ENCODE measurements around the gene STXBP4. TPM values are rescaled to one million over a fixed set of nuclear protein-coding genes. Genes with fewer than 3 reads are reported as not detected.

The STXBP4 gene
- total RNA-seq, 1 donor from 2014 or later: 3.7 TPM

DNA sequence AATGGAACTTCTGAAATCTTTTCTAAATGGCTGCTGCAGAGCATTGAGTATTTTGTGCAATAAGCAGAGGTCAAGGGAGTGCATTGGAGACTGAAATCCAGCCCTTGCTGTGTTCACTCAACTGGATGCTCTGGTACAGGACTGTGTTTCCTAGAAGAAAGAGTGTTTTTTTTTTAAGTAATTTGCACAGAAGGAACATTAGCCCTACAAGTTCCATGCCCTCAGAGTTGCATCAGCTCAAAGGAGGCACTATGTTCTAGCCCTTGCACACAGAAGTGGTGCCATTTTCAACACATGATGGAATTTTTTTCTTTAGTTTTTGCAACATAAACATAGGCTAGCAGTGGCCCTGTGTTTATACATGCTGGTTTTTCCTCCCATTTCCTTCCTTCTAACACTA lies 152.1 kb downstream of the STXBP4 start:
- DNase-seq (ENCODE audit: low read depth in 2 of 2): no peak

DNA sequence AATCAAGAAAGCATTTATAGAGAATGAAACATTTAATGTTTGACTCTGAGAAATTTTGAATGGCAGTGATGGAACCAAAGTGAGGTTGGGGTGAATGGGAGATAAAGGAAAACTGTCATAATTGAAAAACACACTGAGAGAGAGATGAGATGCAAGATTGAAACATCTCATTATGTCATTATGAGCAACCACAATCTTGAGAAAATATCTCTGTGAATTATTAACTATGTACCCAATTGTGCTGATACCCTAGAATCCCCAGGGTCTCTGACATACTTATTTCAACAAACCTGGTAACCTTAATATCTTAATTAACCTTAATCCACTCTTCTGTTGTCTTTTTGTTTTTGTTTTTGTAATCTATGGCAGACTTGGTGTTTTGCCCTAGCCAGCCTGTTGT lies 152.7 kb downstream of the STXBP4 start:
- DNase-seq (ENCODE audit: low read depth in 2 of 2): no peak

DNA sequence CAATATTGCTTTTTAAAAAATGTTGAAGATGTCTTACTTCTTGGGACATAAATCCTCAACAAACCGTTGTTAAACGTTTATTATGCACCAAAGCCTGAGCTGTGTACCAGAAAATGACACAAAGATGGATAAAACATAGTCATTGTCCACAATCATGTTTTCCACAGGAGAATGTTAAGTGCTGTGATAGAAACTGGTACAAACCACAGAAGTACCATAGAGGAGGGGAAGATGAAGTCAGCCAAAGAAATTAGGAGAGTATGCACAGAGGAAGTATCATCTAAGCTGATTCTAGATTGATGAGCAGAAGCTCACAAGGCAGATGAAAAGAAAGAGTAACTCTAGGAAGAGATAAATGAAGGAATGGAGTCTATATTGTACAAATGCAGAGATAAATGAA lies 153.5 kb downstream of the STXBP4 start:
- no peak for DNase-seq (ENCODE audit: low read depth in 2 of 2)

GRCh38 chr17:55124730-55125360 lies 156.3 kb downstream of the STXBP4 start:
- no peak for DNase-seq (ENCODE audit: low read depth in 2 of 2)

DNA sequence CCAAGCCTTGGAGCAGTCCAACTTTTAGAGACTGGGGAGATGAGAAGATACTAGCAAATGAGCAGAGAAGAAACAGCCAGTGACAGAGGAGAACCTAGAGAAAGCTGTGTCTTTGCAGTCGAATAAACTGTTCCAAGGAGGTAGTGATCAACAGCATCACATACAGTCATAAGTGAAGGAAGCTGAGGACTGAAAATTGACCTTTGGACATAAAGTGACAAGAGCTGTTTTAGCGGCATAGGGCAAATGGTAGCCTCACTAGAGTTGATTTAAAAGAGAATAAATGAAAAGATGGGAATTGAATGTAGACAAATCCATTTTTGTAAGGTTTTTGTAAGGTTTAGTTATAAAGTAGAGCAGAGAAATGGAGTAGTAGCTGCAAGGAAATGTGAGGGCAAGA lies 165.0 kb downstream of the STXBP4 start:
- no peak for DNase-seq (ENCODE audit: low read depth in 2 of 2)

DNA sequence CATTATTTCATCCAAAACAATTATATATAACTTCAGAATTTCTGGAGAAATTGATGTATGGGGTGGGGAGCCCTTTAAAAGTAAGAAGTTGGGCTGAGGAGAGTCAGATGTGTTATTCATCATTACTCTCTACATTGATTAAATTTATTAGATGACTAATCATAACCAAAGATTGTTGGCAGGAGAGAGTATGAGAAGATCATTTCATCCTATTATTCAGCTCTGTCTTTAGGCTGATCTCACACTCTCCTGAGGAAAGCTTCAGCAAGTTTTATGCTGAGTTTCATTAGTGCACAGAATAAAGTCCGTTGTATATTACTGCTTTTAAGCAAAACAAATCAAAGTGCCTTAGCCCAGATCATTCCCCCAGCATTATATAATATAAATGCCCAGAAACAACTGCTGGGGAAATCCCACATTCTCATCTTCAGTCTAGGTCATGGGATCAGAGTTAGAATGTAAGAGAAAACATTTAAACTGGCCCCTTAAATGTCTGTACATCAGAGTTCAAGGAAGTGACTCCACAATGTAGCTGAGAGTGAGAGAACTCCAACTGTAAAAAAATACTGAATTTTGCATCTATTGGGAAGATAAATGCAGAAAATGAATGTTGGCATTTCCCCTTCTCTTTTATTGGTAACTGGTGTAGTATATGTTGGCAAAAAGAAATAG lies 166.1 kb downstream of the STXBP4 start:
- peak in 1 of 2 donors; percentile 24 for DNase-seq (ENCODE audit: low read depth in 2 of 2)

GRCh38 chr17:55140809-55141208 lies 172.2 kb downstream of the STXBP4 start:
- DNase-seq (ENCODE audit: low read depth in 2 of 2): no peak

DNA sequence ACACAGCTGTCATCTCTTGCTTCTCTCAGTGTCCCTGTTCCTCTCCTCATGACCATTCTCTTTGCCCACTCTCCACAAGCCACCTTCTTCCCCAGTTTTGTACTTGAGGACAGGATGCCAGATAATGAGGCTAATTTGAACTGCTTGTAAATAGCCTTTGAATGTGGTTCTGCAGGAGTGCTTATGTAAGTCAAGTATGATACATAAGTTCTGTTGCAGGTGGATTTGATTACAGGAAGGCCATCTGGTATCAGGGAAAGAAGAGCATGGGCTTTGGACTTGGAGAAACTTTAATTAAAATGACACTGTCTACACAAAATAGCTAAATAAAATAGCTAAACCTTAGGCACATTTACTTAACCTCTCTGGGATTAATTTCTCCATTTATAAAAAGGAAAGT lies 176.0 kb downstream of the STXBP4 start:
- no peak for DNase-seq (ENCODE audit: low read depth in 2 of 2)

DNA sequence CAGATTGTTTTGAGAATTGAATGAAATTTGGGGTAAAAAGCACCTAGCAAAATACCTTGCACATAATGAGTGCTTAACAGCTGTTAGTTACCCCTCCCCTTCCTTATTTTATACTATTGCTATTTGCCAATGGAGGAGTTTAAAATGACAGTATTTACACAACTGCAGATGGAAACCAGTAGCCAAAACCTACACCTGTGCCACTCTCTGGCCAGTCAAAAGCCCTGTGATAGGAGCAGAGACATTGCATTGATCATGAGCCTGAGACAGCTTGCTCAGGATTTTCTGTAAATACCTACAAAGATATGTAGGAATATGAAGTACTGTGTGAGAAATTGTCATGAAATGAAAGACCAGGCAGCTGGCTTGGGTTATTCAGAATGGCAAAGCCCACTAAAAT lies 180.9 kb downstream of the STXBP4 start:
- no peak for DNase-seq (ENCODE audit: low read depth in 2 of 2)

DNA sequence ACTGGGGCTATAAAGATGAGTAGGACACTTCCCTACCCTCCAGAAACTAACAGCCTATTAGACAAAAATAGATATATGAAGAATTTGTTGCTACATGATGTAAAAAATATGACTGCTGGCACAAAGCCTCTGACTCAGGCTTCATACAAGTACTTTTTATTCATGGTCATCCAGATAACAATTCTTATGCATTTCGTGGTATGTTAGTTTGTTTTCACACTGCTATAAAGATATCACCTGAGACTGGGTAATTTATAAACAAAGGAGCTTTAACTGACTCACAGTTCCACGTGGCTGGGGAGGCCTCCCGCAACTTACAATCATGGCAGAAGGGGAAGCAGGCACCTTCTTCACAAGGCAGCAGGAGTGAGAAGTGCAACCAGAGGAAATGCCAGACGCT lies 183.7 kb downstream of the STXBP4 start:
- DNase-seq (ENCODE audit: low read depth in 2 of 2): no peak

GRCh38 chr17:55154101-55154500 lies 185.5 kb downstream of the STXBP4 start:
- no peak for DNase-seq (ENCODE audit: low read depth in 2 of 2)

DNA sequence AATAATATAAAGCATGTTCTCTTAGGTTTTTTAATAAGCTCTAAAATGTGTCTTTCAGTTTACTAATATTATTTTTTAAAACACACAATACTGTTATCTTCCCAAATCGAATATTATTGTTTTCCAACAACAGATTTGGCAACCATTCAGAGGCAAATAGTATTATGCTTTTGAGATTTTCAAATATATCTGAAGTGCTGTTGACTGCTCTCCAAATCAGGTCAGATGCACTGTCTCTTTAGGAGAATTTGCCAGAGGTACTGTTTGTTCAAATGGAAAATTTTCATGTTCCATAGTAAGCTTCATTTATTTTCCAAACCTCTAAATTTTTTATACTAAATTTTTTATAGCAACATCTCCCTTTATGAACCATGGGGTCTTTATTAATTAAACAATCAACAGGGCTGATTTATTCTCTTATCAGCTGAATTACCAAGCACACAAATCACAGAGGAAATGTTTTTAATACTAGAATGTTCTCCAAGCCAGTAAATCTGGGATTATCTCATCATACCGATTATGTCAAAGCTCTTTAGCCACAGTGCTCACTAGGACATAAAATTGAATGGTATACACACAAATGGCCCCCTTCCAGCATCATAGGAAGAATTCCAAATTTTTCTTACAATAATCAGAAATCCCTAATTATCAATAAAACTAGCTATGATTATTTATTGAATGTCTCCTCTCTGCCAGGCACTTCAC lies 187.4 kb downstream of the STXBP4 start:
- DNase-seq (ENCODE audit: low read depth in 2 of 2): no peak

DNA sequence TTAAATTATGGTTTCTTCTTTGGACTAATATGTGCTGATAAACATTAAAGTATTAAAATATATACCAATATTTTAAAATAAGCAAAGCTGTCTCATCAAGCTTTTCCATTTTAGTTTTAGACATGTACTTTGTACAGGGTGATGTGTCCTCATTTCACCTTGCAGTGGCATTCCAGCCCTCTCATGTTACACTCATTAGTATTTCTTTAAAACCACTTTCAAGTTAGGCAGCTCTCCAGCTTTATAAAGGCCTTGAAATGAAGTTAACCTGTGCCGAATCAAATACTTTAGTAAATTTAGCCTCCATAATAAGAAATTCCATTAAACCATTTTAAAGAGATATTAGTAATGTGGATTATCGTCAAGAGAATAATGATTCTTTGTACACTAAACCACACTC lies 188.6 kb downstream of the STXBP4 start:
- no peak for DNase-seq (ENCODE audit: low read depth in 2 of 2)

DNA sequence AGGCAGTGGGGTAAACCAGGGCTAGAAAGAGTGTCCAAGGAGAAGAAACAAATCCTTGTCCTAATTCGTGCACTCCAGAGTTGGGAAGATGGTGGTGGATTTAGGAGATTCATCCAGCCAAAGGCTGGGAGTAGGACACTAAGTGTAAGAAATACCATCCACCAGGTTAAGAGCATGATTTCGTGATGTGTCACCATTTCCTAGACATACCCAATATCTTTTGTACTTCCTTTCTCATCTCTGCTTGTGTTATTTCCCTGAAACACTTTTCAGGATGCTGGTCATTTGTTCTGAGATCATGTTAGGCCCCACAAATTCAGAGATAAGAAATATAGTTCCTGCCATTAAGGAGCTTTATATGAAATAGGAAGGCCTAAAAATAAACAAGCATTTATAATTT lies 189.9 kb downstream of the STXBP4 start:
- DNase-seq (ENCODE audit: low read depth in 2 of 2): peak in 1 of 2 donors; percentile 13

DNA sequence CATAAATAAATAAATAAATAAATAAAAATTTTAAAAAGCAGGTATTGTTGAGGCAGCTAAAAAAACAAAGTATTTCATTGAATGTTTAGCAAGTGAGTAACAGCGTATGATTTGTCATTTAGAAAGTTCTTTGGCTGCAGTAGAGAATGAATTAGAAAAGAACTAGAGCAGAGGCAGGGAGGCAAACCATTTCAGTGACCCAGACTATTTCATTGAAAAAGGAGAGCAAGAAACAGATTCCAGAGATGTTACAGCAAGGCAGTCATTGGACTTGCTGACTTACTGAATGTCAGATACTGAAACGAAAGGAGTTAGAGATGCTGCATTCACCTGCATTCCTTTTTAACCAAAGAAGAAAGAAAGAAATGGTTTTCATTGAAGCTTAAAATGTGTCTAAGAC lies 190.7 kb downstream of the STXBP4 start:
- DNase-seq (ENCODE audit: low read depth in 2 of 2): no peak

DNA sequence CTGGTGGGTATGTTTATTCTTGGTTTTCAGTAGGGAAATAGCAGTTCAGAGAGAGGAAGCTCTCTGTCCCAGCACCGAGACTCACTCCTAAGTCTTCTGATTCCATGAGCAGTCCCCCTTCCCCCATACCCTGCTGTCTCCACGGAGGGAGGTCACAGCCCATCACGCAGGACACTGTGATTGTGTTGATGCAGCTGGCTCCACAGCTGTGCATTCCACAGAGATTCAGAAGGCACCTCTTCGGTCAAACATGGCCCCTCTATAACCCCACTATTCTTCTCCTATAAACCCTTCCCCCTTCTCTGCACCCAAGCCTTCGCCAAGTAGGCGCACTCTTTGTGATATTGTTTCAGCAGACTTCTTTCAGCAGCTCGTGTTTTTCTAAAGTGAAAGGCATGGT lies 191.9 kb downstream of the STXBP4 start:
- DNase-seq (ENCODE audit: low read depth in 2 of 2): no peak

DNA sequence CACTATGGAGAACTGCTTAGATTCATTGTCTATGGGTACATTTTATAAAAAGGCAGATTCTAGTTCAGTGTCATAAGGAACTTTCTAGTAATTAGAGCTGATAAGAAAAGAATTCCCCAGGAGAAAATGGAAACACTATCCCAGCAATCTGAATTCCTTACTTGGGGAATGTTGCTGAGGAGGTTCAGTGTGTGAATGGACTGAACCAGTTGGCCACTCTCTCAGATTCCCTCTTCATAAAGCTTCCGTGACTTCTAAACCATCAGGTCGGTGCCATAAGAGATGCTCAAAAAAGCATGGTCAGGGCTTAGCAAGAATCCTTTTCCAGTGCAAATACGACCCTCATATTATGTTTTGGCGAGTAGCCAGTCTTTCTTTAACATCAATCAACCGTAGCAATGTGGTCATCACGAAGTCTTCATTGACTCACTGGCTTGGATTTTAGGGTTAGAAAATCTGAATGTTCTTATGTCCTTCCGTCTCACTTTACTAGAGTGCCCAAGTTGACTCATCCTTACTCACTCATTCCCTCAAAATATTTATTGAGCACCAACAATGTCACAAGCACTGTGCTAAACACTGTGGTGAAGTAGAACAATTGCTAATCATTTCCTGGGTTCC lies 193.5 kb downstream of the STXBP4 start:
- DNase-seq (ENCODE audit: low read depth in 2 of 2): peak in 1 of 2 donors; percentile 56

DNA sequence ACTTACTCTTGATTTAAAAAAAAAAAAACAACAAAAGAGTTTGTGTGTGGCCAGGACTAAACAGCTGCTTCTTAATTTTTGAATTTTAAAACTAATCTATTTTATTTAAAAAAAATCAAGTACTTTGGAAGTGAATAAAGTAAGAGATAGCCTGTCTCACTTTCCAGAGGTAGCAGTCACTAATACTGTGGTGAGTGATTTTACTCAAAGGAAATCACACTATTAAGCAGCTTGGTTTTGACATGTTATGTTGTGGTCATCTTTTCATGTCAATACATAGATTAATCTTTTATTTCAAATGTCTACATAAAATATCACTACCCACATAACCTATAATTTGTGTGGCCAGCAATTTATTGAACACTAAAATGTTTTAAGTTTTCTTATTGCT lies 194.0 kb downstream of the STXBP4 start:
- DNase-seq (ENCODE audit: low read depth in 2 of 2): no peak

- DNase-seq (ENCODE audit: low read depth in 2 of 2): no peak
These were observed 194.8 kb downstream of the STXBP4 start for GRCh38 chr17:55163408-55163807.

- no peak for DNase-seq (ENCODE audit: low read depth in 2 of 2)
These were observed 197.9 kb downstream of the STXBP4 start for GRCh38 chr17:55166506-55166905.

- peak in 1 of 2 donors; percentile 7 for DNase-seq (ENCODE audit: low read depth in 2 of 2)
These were observed 198.6 kb downstream of the STXBP4 start for GRCh38 chr17:55167024-55167725.

Data from dermis microvascular lymphatic vessel endothelial cell (primary cell).